GM12878 (cell line): Measurements from ENCODE around the gene ZNF366.

Experiments used
- ATF2 ChIP-seq: IDR thresholded peaks from 2 replicates; pipeline ENCODE4 v1.6.1; 2012; ENCODE audit warnings: low read length, inconsistent platforms
- ATF7 ChIP-seq: fragments of 450-650 bp; IDR thresholded peaks from 2 replicates; pipeline ENCODE4 v1.6.1; 2016; ENCODE audit warnings: low read depth, mild to moderate bottlenecking
- BACH1 ChIP-seq: fragments of 450-650 bp; IDR thresholded peaks from 2 replicates; pipeline ENCODE4 v1.6.1; 2017; ENCODE audit warnings: mild to moderate bottlenecking, borderline replicate concordance
- CEBPB ChIP-seq, 2 experiments: fragments of 150-350 bp in 1 of 2; IDR thresholded peaks; 2 replicates each; pipeline ENCODE4 v1.6.1; 2012 to 2014; ENCODE audit warnings: low read depth in 2 of 2, low read length in 2 of 2, borderline replicate concordance in 1 of 2, inconsistent platforms in 1 of 2
- CTCF ChIP-seq, 3 experiments: IDR thresholded peaks in 2 of 3; conservative IDR thresholded peaks in 1 of 3; 2 replicates each; pipeline ENCODE4 v1.5.1; 2011; ENCODE audit warnings: low read depth in 3 of 3, low read length in 3 of 3, mild to moderate bottlenecking in 3 of 3, control low read depth in 2 of 3, moderate library complexity in 2 of 3, inconsistent platforms in 1 of 3, mixed read lengths in 1 of 3; ENCODE audit not compliant: control insufficient read depth in 2 of 3, insufficient read depth in 1 of 3; ENCODE audit errors: extremely low read depth in 1 of 3
- LARP7 ChIP-seq: fragments of 450-650 bp; IDR thresholded peaks from 2 replicates; pipeline ENCODE4 v1.6.1; 2017; ENCODE audit warnings: mild to moderate bottlenecking
- MXI1 ChIP-seq: fragments of 150-350 bp; IDR thresholded peaks from 2 replicates; pipeline ENCODE4 v1.6.1; 2011; ENCODE audit warnings: low read depth, mild to moderate bottlenecking, inconsistent platforms, low read length, improper control_type of control experiment
- POLR2A ChIP-seq: IDR thresholded peaks from 2 replicates; pipeline ENCODE4 v1.6.1; 2011; ENCODE audit warnings: low read depth, mild to moderate bottlenecking, low read length
- POLR2AphosphoS2 ChIP-seq: IDR thresholded peaks from 2 replicates; pipeline ENCODE4 v1.6.1; 2011; ENCODE audit warnings: low read depth, mild to moderate bottlenecking, low read length, improper control_type of control experiment, moderate library complexity

- TF ChIP-seq CTCF (IDR thresholded peaks at IDR 0.05 in 2 of 3, conservative IDR thresholded peaks at IDR 0.05 in 1 of 3; ENCODE audit: control insufficient read depth in 2 of 3, extremely low read depth in 1 of 3, insufficient read depth in 1 of 3, low read depth in 3 of 3, low read length in 3 of 3) (no peak), BACH1 (no peak), ATF2 (no peak), POLR2A (no peak), LARP7 (no peak), POLR2AphosphoS2 (no peak), MXI1 (no peak), ATF7 (no peak), CEBPB (IDR thresholded peaks at IDR 0.05; ENCODE audit: borderline replicate concordance in 1 of 2, low read depth in 2 of 2, low read length in 2 of 2) (no peak)
These were observed 66.0 kb downstream of the ZNF366 start for GRCh38 chr5:72441094-72441723.
